ENCODE data around the gene PIP4K2C. TPM values are rescaled to one million over a fixed set of nuclear protein-coding genes. Genes with fewer than 3 reads are reported as not detected.
A peak's percentile ranks its signal among the peaks of the same experiment; 100 is the strongest.

PIP4K2C gene
- total RNA-seq, 2 experiments from 2014 or later = 15.1 to 17.3 TPM

DNA sequence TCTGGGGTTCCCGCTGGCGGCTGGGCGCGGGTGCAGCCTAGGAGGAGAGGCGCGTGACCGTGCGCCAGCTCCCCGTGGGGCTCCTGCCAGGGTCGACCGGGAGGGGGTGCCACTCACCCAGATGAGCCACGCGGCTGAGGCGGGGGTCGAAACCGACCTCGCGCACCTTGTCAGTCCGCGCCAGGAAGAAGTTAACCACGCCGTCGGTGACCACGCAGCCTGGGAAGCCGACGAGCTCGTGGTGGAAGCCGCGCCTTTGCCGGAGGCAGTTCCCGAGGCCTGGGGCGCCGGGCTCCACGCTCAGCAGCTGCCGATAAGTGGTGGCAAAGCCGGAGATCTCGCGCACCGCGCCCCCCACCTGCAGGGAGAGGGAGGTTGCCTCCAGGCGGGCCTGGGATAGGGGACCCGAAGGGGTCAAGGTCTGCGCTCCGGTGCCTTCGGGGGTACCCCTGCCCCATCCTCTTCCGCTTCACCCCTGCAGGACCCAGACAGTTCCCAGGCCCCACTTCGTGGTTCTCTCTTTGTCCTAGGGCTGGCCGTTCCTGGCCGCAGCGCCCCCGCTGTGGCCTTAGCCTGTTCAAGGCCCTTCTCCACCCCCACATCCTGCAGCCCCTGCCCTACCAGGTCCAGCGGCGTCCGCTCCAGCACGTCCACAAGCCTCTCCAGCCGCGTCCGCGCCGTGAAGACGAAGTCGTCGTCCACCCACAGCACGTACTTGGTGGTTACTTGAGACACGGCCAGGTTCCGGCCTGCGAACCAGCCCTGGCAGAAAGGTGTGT is 36.7 kb downstream of the PIP4K2C start:
- ATAC-seq (ENCODE audit: poor library complexity) = peak; percentile 57
- ChIA-PET CTCF (interaction anchor here (1.0 to 1.8 kb wide), 3 partner anchors 40 to 45 kb away, joined by 4 to 6 read pairs (median 4); no protein-coding TSS in a partner anchor), POLR2A (interaction anchor here (0.8 kb wide), 1 partner anchor 107 kb away, joined by 3 read pairs; the partner anchor contains the start of gene DDIT3)
- Mint-ChIP-seq H3K9me3 (no peaks in the 10 kb centered on the region), H3K27me3 (peaks cover 95% of the 10 kb centered on the region), H3K36me3 (ENCODE audit: low read depth) (no peaks in the 10 kb centered on the region), H3K4me1 (ENCODE audit: low read depth) (peaks cover 18% of the 10 kb centered on the region), H3K4me3 (no peak overlapping the region), H3K27ac (no peak overlapping the region)
- TF ChIP-seq CTCF (IDR thresholded peaks at IDR 0.05) = no peak
- H3K27me3 ChIP-seq (ENCODE audit: control insufficient read depth in 1 of 2, insufficient read depth in 2 of 2, low read length in 2 of 2) = peaks cover 87 to 94% of the 10 kb centered on the region in 2 experiments
- intact Hi-C loops (cut with DNase I, micrococcal nuclease) = loop anchor here in 1 of 2 experiments (5.0 kb wide), 1 partner anchor 115 kb away; no protein-coding TSS in a partner anchor
- H3K27ac ChIP-seq (ENCODE audit: low read depth in 1 of 2, low read length in 2 of 2) = no peak overlapping the region
- H3K9me3 ChIP-seq (ENCODE audit: control insufficient read depth in 1 of 2, insufficient read depth in 1 of 2, low read length in 2 of 2) = peaks cover 0 to 11% of the 10 kb centered on the region in 2 experiments
- DNase-seq = peak in 4 of 14 experiments; percentile 7 to 51 (median 42)
- peaks cover 25% of the 10 kb centered on the region for H3K4me1 ChIP-seq (ENCODE audit: insufficient read depth, low read length)
- no peaks in the 10 kb centered on the region for H3K36me3 ChIP-seq (ENCODE audit: insufficient read depth, low read length)
- H3K4me3 ChIP-seq (ENCODE audit: low read length) = peak overlapping the region; percentile 7

GRCh38 chr12:57628280-57629191 is 37.5 kb downstream of the PIP4K2C start:
- Mint-ChIP-seq H3K27ac (no peak overlapping the region), H3K4me3 (no peak overlapping the region), H3K9me3 (no peaks in the 10 kb centered on the region), H3K27me3 (peaks cover 92% of the 10 kb centered on the region), H3K4me1 (ENCODE audit: low read depth) (peaks cover 24% of the 10 kb centered on the region), H3K36me3 (ENCODE audit: low read depth) (no peaks in the 10 kb centered on the region)
- H3K36me3 ChIP-seq (ENCODE audit: insufficient read depth, low read length) = no peaks in the 10 kb centered on the region
- peaks cover 83 to 90% of the 10 kb centered on the region in 2 experiments for H3K27me3 ChIP-seq (ENCODE audit: control insufficient read depth in 1 of 2, insufficient read depth in 2 of 2, low read length in 2 of 2)
- intact Hi-C loops (cut with DNase I, micrococcal nuclease) = loop anchor here in 1 of 2 experiments (5.0 kb wide), 1 partner anchor 114 kb away; no protein-coding TSS in a partner anchor
- peaks cover 33% of the 10 kb centered on the region for H3K4me1 ChIP-seq (ENCODE audit: insufficient read depth, low read length)
- ATAC-seq (ENCODE audit: poor library complexity) (no peak), DNase-seq (peak in 2 of 14 experiments; percentile 0 to 12)
- peaks cover 0 to 11% of the 10 kb centered on the region in 2 experiments for H3K9me3 ChIP-seq (ENCODE audit: control insufficient read depth in 1 of 2, insufficient read depth in 1 of 2, low read length in 2 of 2)
- TF ChIP-seq CTCF (IDR thresholded peaks at IDR 0.05) = no peak
- no peak overlapping the region for H3K27ac ChIP-seq (ENCODE audit: low read depth in 1 of 2, low read length in 2 of 2)
- ChIA-PET CTCF (interaction anchor here (1.0 to 1.8 kb wide), 2 partner anchors 41 to 45 kb away, joined by 4 read pairs; no protein-coding TSS in a partner anchor), POLR2A (interaction anchor here (0.8 kb wide), 1 partner anchor 108 kb away, joined by 3 read pairs; the partner anchor contains the start of gene DDIT3)
- no peak overlapping the region for H3K4me3 ChIP-seq (ENCODE audit: low read length)

DNA sequence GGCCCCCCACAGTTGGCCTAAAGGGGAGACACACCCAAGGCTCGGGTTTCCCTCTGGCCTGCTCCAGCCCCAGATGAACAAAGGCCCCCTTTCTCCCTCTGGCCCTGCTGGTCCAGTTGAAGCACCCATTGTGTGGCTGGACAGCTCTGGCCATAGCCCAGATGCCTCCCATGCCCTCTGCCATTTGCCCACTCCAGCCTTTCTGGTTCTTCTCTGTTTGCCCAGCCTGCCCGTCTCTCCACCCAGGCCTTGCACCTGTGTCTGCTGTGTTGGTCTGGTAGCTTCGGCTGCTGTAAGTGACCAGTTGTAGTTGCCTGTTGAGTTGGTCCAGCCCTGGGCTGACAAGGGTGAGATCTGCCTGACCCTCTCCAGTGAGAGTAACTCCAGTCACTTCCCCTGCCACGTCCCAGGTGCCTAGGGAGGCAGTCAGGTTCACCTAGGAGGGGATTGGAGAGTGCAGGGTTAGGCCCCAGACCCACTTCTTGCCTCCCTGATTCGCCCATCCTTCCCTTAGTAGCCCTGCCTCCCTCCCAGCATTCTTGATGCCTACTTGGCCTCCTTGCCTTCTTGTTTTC is 39.0 kb downstream of the PIP4K2C start:
- CTCF ChIA-PET = no interaction called here
- intact Hi-C loops (cut with DNase I, micrococcal nuclease) = loop anchor here (5.0 kb wide), 2 partner anchors 62 to 112 kb away; partner anchors contain the start of gene OS9 (in 1 of the 2)
- POLR2A ChIA-PET = interaction anchor here (0.6 to 1.0 kb wide), 2 partner anchors 13 to 308 kb away, joined by 3 to 4 read pairs; no protein-coding TSS in a partner anchor

More for the DNA sequence above, 39.0 kb downstream of the PIP4K2C start:
- Mint-ChIP-seq H3K4me3 (no peak overlapping the region), H3K4me1 (ENCODE audit: low read depth) (peaks cover 25% of the 10 kb centered on the region), H3K9me3 (no peaks in the 10 kb centered on the region), H3K27ac (no peak overlapping the region), H3K27me3 (peaks cover 82% of the 10 kb centered on the region), H3K36me3 (ENCODE audit: low read depth) (no peaks in the 10 kb centered on the region)
- DNase-seq (no peak), ATAC-seq (ENCODE audit: poor library complexity) (no peak)
- no peak for TF ChIP-seq CTCF (IDR thresholded peaks at IDR 0.05)
- no peak overlapping the region for H3K27ac ChIP-seq (ENCODE audit: low read depth in 1 of 2, low read length in 2 of 2)
- H3K4me3 ChIP-seq (ENCODE audit: low read length) = no peak overlapping the region
- peaks cover 0 to 11% of the 10 kb centered on the region in 2 experiments for H3K9me3 ChIP-seq (ENCODE audit: control insufficient read depth in 1 of 2, insufficient read depth in 1 of 2, low read length in 2 of 2)
- H3K4me1 ChIP-seq (ENCODE audit: insufficient read depth, low read length) = peaks cover 34% of the 10 kb centered on the region
- no peaks in the 10 kb centered on the region for H3K36me3 ChIP-seq (ENCODE audit: insufficient read depth, low read length)
- H3K27me3 ChIP-seq (ENCODE audit: control insufficient read depth in 1 of 2, insufficient read depth in 2 of 2, low read length in 2 of 2) = peaks cover 78 to 85% of the 10 kb centered on the region in 2 experiments
